ENCODE measurements around the gene HAND2.

HAND2 gene

DNA sequence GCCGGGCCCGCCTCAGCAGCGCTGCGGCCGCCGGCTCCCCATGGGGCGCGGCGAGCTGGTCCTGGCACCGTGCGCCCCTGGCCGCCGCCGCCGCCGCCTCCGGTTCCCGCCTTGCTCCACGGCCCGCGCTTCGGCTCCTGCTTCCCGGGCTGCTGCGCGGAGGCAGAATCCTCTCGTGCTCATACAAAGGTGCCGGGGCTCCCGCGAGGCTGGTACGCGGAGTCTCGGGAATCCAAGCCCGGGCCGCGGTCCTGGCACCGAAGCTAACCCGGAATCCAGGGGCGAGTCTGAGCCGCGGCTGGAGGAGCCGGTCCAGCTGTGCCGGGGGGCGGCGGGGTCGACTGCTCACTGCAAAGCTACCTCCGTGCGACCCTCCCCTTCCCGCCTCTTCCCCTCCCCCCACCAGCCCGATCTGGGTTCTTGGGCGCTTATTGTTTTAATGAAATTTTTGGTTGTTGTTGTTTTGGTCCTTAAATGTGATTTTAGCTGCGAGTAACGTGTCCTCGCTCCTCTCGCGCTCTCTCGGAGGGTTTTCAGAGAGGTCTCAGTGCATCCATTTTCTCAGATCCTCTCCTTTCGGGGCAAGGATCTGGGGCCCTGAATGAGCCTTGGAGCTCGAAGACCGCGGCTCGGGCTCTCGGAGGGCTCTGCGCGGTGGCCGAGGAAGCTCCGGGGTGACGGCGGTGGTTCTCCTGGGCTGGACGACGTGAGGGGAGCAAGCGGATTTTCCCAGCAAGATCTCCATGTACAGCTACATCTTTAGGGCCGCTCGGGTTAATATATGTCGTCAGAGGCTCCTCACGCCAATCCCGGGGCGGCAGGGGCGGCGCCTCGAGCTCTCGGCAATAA is at the start of gene HAND2:
Gene HAND2 (minus strand): TSS at position 753 of the 849 bp plus-strand sequence. CDS start 940 bp downstream, outside the sequence.
- no peak for DNase-seq

DNA sequence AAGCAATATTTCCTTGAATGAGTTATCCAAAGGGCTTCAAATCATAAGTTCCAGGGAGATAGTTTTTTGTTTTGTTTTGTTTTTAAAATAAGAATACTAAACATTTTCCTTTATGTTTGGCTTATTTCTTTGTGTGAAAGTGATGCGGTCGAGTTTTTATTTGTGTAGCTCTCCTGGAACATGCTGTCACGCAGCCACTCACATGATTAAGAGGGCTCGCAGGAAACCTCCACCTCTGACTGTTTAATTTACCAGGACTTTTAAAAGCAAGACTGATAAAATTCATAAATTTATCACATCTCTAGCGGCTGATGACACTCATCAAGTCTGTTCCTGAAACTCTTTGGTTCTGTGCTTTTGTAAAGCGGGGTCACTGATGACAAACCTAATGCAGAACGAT is 48.9 kb upstream of the HAND2 start:
- no peak for DNase-seq

DNA sequence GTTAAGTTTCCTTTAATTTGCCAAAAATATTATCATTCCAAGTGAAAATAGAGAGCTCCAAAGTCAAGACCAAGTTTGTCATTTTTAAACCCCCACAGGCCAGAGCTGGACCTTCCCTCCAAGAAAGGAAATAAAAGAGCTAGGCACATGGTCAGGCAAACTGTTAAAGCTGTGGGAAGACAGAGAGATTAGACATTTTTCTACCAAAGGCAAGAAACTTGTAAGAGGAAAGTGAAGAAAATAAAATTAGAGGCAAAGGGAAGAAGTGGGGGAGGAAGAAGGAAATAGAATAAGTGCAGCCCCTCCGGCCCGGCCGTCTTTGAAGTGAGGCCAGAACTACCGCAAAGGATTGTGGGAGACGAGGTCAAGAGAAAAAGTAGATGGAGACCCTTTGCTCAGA is 47.9 kb upstream of the HAND2 start:
- DNase-seq = no peak

DNA sequence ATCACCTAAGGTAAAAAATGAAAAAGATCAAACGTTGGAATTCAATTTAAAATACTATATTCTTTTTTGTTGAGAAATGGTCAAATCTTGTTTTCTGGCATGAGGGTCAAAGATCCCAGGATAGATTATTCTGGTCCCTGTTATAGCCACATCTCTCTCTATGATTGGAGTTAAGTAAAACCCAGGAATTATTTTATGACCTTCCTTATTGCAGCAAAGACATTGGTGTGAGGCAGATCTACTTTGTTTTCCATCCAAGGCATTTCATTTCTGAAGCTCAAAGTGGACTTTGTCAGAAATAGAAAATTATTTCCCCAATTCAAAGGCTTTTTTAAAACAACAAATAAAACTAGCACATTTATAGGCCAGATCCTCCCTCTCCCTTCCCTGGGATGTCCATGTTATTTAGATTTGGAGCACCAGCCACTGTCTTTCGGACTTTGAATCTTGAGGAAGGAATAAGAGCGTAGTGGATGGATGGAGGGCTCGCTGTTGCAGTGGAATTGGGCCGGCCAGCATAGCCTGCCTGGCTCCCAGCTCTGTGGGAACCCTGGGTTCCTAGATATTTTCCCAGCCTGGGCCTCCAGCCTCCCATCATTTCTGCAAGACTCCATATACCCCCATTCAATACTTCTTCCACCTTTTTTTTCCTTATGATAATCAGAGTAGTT is 45.6 kb upstream of the HAND2 start:
- DNase-seq = no peak

DNA sequence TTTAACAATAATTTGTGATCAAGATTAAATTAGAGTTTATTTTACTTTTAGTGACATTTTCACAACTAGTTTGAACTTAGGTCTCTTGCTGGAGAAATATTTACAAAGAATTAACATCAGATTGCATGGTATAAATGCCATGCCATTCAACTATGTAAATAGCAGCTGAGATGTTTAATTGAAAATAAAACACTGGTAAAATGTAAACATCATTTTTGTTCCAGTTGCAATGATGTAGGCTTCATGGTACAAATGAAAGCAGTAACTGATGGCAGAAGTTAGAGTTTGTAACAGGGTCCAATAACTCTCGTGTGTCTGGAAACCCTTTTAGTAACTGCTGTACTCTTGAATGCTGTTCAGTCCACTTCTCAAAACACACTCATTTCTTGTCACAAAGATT is 43.7 kb upstream of the HAND2 start:
- DNase-seq = no peak

DNA sequence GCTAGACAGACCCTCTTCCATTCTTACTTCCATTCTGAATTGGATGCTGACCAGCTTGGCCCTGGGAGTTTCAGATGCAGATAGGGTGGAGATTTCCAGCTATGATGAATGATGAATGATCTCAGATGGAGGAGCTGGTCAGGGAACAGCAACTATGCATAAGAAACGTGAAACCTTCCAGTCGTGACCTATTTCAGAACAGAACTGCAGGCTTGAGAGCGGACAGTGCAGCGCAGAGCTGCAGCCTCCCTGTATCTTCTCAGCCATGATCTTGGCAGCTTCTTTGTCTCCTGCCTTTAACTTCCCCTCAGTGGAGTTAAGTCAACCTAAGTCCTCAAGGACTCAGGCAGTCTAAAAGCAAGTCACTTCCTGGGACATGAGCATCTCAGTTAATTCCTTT is 43.3 kb upstream of the HAND2 start:
- DNase-seq = no peak

DNA sequence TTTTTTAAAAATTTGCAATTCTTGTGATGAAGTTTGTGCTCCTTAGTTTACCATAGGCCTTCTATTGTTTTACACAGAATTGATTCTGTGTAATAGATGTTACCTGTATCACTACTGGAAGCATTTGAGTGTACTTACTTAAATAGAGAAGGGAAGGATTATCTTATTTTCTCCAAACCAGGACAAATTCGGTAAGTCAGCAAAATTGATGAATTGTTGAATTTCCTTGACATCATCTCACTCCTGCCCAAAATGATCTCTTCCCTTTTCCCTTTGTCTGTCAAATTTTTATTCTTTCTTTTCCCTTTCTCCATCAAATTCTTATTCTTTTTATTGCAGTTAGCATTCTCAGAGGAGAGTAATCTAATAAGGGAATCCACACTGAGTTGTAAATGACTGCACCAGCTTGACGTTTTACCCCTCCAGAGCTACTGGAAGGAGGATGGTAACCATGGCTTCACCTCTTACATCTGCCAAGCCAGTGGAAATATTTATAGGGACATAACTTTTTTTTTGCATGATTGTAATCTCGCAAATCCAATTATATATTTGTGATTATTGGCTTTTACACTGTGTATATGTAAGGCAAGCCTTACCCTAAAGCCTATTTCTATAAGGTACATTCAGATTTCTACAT is 42.6 kb upstream of the HAND2 start:
- DNase-seq = no peak

DNA sequence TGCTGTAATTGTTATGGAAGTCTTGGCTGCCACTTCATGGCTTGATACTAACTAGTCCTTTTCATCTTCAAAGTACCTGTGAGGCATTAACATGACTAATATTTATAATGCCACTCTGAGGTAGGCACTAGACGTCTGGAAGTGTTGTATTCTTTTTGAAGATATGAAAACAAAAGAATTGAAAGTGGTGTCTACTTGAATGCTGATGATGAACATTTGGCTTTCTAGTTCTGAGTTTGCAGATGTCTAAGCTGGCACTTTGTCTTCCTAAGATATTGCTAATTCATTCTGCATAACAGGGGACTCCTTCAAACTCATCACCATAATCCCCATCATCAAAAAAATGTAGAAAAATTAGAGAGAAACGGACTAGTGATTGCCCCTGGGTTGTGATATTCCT is 41.6 kb upstream of the HAND2 start:
- DNase-seq = no peak

DNA sequence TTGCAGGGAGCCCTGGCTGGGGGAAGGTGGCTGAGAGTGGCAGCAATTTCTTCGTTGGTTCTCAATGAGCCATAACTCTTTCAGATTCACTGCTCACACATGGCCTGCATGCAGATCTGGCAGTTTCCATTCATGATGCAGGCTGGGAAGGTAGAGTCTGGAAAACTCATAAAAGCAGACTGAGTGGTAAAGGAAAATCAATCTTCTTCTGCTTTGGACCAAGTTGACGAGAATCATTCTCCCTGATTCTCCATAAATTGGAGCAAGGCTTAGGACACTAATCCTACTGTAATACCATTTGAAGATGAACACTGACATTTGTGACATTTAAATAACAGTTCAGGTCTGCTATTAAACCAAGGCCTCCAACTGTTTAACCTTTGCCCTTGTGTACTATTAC is 35.3 kb upstream of the HAND2 start:
- DNase-seq = no peak

DNA sequence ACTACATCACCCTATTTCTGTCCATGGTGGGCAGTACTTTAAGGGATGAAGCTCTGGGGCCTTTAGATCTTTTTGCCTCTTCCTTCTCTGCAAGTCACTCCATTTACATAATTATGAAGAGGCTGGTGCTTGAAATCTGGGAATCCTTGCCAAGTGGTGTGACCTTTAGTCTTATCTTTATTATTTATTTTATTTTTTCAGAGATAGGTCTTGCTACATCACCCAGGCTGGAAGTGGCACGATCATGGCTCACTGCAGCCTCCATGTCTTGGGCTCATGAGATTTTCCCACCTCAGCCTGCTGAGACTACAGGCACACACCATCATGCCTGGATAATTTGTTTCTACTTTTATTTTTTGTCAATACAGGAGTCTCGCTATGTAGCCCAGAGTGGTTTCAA is 34.4 kb upstream of the HAND2 start:
- DNase-seq = no peak

DNA sequence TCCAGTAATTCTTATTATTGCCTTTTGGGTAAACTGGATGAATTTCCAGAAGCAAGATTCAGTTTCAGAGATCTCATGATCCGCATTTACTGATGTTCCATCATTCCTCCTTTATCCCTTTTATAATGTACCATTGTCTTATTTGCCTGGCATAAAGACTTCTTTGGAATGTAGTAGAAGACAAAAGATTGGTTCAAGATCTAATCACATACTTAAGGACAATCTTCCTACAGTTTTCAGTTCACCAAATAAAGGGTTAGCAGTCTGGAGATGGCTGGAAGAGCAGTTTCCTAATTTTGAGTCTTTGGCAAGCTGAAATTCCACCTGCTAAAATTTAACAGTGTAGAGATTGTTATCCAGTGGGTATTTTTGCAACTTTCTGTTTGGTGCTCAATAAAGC is 30.9 kb upstream of the HAND2 start:
- DNase-seq = no peak

DNA sequence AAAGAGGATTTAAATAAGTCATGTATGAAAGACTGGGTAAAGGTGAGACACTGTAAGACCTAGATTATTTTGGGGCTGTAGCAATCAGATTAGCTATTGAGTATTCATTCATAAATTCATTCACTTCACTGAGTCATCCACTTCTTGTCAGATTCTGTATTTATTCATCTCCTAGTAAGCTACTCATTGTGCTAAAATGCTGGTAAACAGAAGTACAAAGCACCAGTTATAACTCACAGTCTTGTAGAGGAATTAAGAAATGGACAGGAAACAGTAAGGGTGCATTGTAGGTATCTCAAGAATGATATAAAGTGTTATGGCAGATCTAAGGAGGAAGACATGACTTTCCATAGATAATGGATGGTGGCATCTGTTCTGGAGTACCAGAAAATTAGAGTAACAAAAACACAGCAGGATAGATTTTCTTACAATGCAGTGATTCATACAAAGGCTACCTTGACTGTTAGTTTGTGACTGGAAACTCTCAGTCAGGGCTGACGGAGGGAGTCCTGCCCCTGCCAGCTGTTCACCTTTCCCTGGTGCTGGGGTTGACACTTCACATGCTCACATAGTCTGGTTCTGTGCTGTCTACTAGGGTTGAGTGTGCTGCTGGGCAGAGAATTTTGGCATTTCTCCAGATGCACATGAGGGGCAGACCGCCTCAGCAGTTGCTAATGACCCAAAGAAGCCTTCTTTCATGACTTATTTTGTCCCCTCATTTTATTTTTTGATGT is 26.5 kb upstream of the HAND2 start:
- no peak for DNase-seq

DNA sequence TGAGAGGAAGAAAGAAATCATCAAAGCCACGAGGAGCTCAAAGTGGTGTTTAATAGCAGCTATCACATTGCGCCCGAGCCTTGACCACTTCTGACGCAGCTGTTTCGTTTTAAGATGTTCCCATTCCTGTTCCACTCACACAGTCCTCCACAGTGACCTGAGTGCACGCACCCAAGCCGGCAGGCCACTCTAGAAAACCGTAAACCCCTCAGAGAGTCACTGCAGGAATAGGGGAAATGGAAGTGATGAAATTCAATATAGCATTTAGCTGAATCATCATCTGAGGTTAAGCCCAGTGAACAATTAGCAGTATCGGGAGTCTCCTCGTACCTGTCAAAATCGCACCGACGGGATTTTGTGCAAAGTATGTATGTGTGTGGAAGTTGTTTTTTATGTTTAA is 17.9 kb upstream of the HAND2 start:
- no peak for DNase-seq

DNA sequence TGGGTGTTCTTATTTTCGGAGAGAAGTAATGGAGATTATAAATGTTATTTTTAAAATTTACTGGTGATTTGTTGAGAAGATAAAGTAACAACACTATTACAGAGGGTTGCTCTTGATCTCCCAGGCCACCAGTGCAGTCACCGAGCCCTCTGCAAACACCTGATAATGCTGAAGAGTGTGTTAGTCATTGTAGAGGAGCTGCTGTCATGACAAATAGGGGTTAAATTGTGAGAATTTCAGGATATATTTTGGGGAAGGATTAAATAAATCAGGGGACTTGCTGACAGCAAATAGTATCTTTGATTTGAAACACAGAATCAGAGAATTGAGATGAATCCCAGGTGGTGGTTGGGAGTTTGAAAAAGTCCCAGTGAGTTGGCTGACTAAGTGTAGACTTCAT is 16.7 kb upstream of the HAND2 start:
- no peak for DNase-seq

DNA sequence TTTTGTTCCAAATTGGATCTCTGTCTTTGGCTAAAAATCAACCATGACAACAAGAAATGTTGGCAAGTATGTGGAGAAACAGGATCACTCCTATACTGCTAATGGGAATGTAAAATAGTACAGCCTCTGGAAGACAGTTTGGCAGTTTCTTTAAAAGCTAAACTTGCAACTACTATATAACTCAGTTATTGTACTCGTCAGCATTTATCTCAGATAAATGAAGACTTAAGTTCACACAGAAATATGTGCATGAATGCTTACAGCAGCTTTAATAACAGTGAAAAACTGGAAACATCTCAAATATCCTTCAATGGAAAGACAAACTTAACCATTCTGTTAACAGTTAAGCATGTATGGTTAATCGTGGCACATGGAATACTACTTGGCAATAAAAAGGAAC is 15.4 kb upstream of the HAND2 start:
- DNase-seq = no peak

DNA sequence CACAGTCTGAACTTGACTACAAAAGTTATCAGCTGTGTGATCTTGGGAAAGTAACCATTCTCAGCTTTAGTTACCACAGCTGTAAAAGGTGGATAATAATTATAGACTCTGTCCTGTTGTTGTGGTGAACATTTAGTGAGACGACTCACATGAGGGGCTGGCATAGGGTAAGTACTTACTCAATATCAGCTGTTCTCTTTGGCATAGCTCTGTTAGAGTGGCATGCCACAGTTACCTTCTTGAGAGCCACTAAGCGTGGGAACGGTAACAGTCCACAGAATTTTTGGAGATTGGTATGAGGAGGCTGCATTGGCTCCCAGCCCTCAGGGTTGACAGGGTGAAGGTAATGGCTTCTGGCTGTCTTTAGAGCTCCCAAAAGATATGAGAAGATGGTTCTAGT is 13.2 kb upstream of the HAND2 start:
- no peak for DNase-seq

DNA sequence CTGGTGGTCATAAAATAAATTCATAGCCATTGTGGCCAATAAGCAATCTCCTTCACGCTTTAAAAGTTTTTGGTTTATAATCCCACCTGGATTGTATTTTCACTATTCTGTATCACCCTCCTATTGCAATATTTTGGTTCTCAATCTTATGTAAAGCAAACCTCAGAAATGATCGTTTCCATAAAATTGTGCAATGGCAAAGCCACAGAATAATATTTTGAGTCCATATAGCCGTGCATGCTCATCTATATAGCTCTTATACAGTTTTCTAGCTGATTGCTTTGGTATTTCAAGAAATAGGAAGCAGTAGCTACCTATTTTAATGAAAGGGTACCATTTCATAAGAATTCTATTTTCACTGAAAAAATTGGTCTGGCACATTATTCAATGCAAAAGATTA is 10.0 kb upstream of the HAND2 start:
- DNase-seq = no peak

DNA sequence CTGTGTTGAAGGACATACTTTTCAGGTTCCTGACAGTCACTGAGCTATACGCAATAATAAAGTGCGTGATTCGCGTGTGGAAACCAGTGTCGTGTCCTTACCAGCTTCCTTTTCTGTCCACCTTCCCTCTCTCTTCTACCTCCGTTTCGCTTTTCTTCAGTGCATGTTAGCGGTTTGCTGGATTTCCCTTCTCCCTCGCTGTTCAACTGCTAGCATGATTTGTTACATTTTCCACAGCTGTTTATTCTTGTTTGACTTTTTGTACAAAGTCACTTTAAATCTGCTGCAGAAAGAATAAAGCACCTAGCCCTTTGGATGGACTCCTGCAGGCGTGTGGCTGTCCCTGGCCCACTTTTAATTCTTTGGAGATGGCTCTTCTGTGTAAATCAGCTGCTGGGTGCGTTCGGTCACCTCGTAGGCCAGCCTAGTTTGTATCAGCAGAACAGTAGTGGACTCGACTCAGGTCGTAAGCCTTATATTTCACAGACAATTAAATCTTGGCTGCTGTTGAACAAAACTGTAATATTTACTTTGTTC is 8.9 kb upstream of the HAND2 start:
- DNase-seq = no peak

DNA sequence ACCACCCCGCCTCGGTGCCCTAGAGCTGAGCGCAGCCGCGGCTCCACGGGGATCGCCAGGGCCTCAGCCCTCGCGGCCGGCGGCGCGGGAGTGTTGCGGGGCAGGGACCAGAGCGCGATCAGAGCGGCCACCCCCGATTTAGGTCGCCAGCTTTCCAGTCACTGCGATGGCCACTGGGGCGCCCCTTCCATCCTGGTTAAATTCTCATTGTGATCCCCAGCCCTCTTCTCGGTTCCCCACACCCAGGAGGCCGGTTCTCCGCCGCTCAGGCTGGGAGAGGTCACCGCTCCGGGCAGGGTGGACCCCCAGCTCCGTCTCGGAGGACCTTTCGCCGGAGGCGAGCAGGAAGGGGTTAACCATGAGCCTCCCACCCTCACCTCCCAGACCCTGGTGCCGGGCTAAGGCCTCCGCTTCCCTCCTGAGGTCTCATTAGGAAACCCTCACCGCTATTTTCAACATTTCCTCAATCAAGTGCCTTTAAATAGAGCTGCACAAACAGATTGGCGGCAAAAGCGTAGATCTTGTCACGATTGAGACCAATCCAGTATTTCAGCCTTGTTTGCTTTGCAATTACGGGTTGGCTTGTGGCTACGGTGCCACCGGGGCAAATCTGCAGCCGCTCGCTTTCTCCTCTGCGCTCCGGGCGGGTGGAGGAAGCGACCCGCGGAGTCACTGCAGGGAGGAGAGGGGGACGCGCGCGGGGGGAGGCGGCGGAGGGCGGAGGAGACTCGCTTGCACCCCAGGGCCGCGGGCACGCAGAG is 8.3 kb upstream of the HAND2 start:
- DNase-seq = no peak

DNA sequence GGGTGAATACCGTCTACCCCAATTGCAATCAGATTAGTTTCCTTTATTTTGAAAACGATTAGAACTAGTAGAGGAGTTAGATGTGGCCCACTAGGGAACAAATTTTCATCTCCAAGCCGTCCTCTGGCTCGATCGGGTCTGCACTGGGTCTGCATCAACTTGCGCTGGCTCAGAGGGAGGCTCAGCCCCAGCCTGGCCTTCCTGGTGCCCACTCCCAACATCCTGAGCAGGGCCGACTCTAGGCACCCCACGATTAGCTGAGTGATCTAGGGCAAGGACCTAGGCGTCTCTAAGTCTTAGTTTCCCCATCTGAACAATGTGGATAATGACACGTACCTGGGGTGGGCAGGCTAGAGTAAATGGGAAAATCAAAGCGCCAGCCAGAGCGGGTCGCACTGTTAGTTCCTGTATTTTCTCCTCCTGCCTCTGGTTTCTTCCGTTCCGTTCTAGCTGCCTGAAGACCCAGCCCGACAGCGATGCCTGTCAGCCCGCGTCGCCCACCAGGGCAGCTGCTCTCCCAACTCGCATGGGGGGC is 7.7 kb upstream of the HAND2 start:
- no peak for DNase-seq

Data from nucleus accumbens (tissue), 56 donors.